K562 (cell line): ENCODE measurements around the gene MCL1. TPM values are rescaled to one million over a fixed set of nuclear protein-coding genes. Genes with fewer than 3 reads are reported as not detected.

Experiments used
- CTBP1 ChIP-seq: fragments of 450-650 bp; IDR thresholded peaks from 2 replicates; pipeline ENCODE4 v1.6.1; 2016; ENCODE audit warnings: borderline replicate concordance
- CUX1 ChIP-seq: fragments of 200-800 bp; sonication (Bioruptor generic); IDR thresholded peaks from 2 replicates; pipeline ENCODE4 v1.6.1; 2016; ENCODE audit warnings: missing genetic modification characterization, missing compliant biosample characterization
- E2F6 ChIP-seq, 2 experiments: IDR thresholded peaks; 2 replicates each; pipeline ENCODE4 v1.6.1; 2011; ENCODE audit warnings: borderline replicate concordance in 1 of 2, control low read depth in 1 of 2, low read depth in 1 of 2, low read length in 1 of 2, mild to moderate bottlenecking in 1 of 2, mixed read lengths in 1 of 2, moderate library complexity in 1 of 2; ENCODE audit not compliant: insufficient read depth in 1 of 2, insufficient read length in 1 of 2, poor library complexity in 1 of 2, severe bottlenecking in 1 of 2; ENCODE audit errors: extremely low read depth in 1 of 2
- ELK1 ChIP-seq: sonication (generic); formaldehyde crosslinking; IDR thresholded peaks from 2 replicates; pipeline ENCODE4 v1.8.1; 2022; ENCODE audit warnings: missing genetic modification reagents
- FUS ChIP-seq: fragments of 200-400 bp; formaldehyde crosslinking; optimal IDR thresholded peaks from 2 replicates; pipeline ENCODE3; 2017; ENCODE audit warnings: low read depth, low read length
- GTF3C2 ChIP-seq: IDR thresholded peaks from 3 replicates; pipeline ENCODE4 v1.6.1; 2011; ENCODE audit warnings: borderline replicate concordance, mild to moderate bottlenecking, moderate library complexity; ENCODE audit not compliant: insufficient read length; ENCODE audit errors: extremely low read depth
- ILF3 ChIP-seq: fragments of 450-650 bp; IDR thresholded peaks from 2 replicates; pipeline ENCODE4 v1.6.1; 2018; ENCODE audit warnings: antibody characterized with exemption, mild to moderate bottlenecking, moderate library complexity, borderline replicate concordance
- JUNB ChIP-seq: fragments of 450-650 bp; formaldehyde crosslinking; conservative IDR thresholded peaks from 2 replicates; pipeline ENCODE4 v1.4.0; 2020; ENCODE audit warnings: mild to moderate bottlenecking
- PTRF ChIP-seq: fragments of 450-650 bp; IDR thresholded peaks from 2 replicates; pipeline ENCODE4 v1.6.1; 2016; ENCODE audit warnings: mild to moderate bottlenecking, missing genetic modification characterization, missing compliant biosample characterization
- RCOR1 ChIP-seq, 2 experiments: IDR thresholded peaks; 2 replicates each; pipeline ENCODE4 v1.6.1; 2012; ENCODE audit warnings: low read depth in 2 of 2, low read length in 2 of 2, borderline replicate concordance in 1 of 2, improper control_type of control experiment in 1 of 2
- SMAD2 ChIP-seq: fragments of 150-350 bp; IDR thresholded peaks from 2 replicates; pipeline ENCODE4 v1.6.1; 2014; ENCODE audit warnings: low read depth, mild to moderate bottlenecking, low read length
- TEAD1 ChIP-seq, 2 experiments: fragments of 450-650 bp in 1 of 2; sonication (generic) in 1 of 2; formaldehyde crosslinking; IDR thresholded peaks; 2 replicates each; pipeline versions ENCODE4 v1.4.0 to v1.8.0; 2020 to 2022; ENCODE audit warnings: mild to moderate bottlenecking in 2 of 2, missing genetic modification reagents in 1 of 2
- ZNF124 ChIP-seq: sonication (generic); formaldehyde crosslinking; IDR thresholded peaks from 2 replicates; pipeline ENCODE4 v1.8.1; 2022; ENCODE audit warnings: missing genetic modification reagents
- ZNF165 ChIP-seq: fragments of 250-450 bp; sonication (Bioruptor Pico); IDR thresholded peaks from 2 replicates; pipeline ENCODE4 v1.4.0; 2020; ENCODE audit warnings: borderline replicate concordance
- ZNF263 ChIP-seq: sonication (generic); formaldehyde crosslinking; IDR thresholded peaks from 2 replicates; pipeline ENCODE4 v1.8.0; 2022; ENCODE audit warnings: mild to moderate bottlenecking, missing genetic modification reagents, borderline replicate concordance
- ZNF695 ChIP-seq: fragments of 450-650 bp; formaldehyde crosslinking; IDR thresholded peaks from 2 replicates; pipeline ENCODE4 v1.4.0; 2020; ENCODE audit warnings: mild to moderate bottlenecking, moderate library complexity
- ZNF764 ChIP-seq: fragments of 250-450 bp; sonication (Bioruptor Pico); IDR thresholded peaks from 2 replicates; pipeline ENCODE4 v1.4.0; 2020; ENCODE audit warnings: low read depth, mild to moderate bottlenecking, moderate library complexity
- polyA plus RNA-seq, 8 experiments: library from polyadenylated mRNA; depleted of rRNA in 4 of 8; stranded (reverse) in 5 of 8; unstranded in 3 of 8; fragments of >200 nt; fragmentation: Nextera tagmentation in 2 of 8; fragmentation: Illumina TruSeq in 1 of 8; extraction: Ambion mirVana in 2 of 8; extraction: Trizol in 1 of 8; gene quantifications; 2 replicates each; pipeline versions ENCODE4 v1.2.1 to v1.2.3, GENCODE V29; 2011 to 2014; ENCODE audit warnings: inconsistent platforms in 1 of 8, missing spikeins in 1 of 8
- total RNA-seq, 7 experiments: library from RNA; depleted of rRNA in 6 of 7; stranded (reverse); fragments of >200 nt in 6 of 7; fragmentation: Illumina TruSeq in 2 of 7; extraction: Trizol in 2 of 7; gene quantifications; 2 replicates each; pipeline versions ENCODE4 v1.2.1 to v1.2.3, GENCODE V29; 2011 to 2021; ENCODE audit warnings: low replicate concordance in 1 of 7

The MCL1 gene
- total and polyA plus RNA-seq, 9 of the 15 experiments (the other 6 are each of a cell fraction or from before 2014, with no cell fraction given) = 27.1 to 224 (median 138) TPM

GRCh38 chr1:150560011-150560438, 19.4 kb downstream of the MCL1 start (continued):
- no peak for TF ChIP-seq ILF3
- no peak for TF ChIP-seq ZNF165 (CRISPR knock-in tag)
- TF ChIP-seq E2F6 (IDR thresholded peaks at IDR 0.05; ENCODE audit: borderline replicate concordance in 1 of 2, extremely low read depth in 1 of 2, insufficient read depth in 1 of 2, insufficient read length in 1 of 2, low read depth in 1 of 2, low read length in 1 of 2, poor library complexity in 1 of 2, severe bottlenecking in 1 of 2) = peak; percentile 21 to 81
- TF ChIP-seq CTBP1 = no peak
- no peak for TF ChIP-seq CUX1 (CRISPR knock-in tag)
- peak in 1 of 2 experiments; percentile 39; a peak in 1 of 4 replicates for TF ChIP-seq RCOR1 (IDR thresholded peaks at IDR 0.05; ENCODE audit: borderline replicate concordance in 1 of 2, low read depth in 2 of 2, low read length in 2 of 2)
- no peak for TF ChIP-seq TEAD1 (CRISPR knock-in tag; IDR thresholded peaks at IDR 0.05)
- no peak for TF ChIP-seq JUNB (CRISPR knock-in tag)
- TF ChIP-seq GTF3C2 = no peak
- no peak for TF ChIP-seq ZNF124
- TF ChIP-seq ZNF695 = no peak
- TF ChIP-seq PTRF (tag) = no peak
- no peak for TF ChIP-seq ELK1 (CRISPR knock-in tag)
- no peak for TF ChIP-seq ZNF263
- no peak for TF ChIP-seq SMAD2
- no peak for TF ChIP-seq FUS
- TF ChIP-seq ZNF764 = peak; percentile 76
